HCT116 (cell line): ENCODE data around the gene NACC2. TPM values are rescaled to one million over a fixed set of nuclear protein-coding genes. Genes with fewer than 3 reads are reported as not detected.

Experiments
- ATAC-seq: fragments of 200-7000 bp; cut with Tn5 transposase; 2 replicates; pipeline ENCODE4 v1.9.1; 2020; ENCODE audit warnings: mild to moderate bottlenecking, moderate library complexity
- BruUV-seq: library from RNA; stranded (reverse); fragments of 400-500 nt; replicated peaks from 2 replicates; lab custom pipeline; 2021; lab: Mats Ljungman, UMichigan
- CTCF ChIA-PET: fragments of 300-600 bp; sonication (Branson Sonifier 250); formaldehyde crosslinking; loops from one replicate; lab custom pipeline; 2021; ENCODE audit warnings: antibody characterized with exemption; lab: Charles Lee
- POLR2A ChIA-PET: fragments of 300-600, 350-600 bp; sonication (Branson Sonifier 250); formaldehyde crosslinking; loops from one replicate; lab custom pipeline; 2021; ENCODE audit warnings: antibody characterized with exemption; lab: Charles Lee
- RAD21 ChIA-PET, 2 experiments: fragments of 300-600 bp; sonication (Branson Sonifier 250); formaldehyde crosslinking; loops; one replicate each; lab custom pipeline; 2023; ENCODE audit warnings: low total read pairs in 2 of 2; ENCODE audit not compliant: uncharacterized antibody in 2 of 2, unreplicated experiment in 2 of 2, low non-redundant PET in 1 of 2; lab: Charles Lee
- DNase-seq: peaks from one replicate; pipeline ENCODE4 v3.0.0-alpha.2; 2010; ENCODE audit warnings: low read depth, low spot score
- H2AFZ ChIP-seq: fragments of 200-600 bp; shearing (Covaris generic), sonication (generic); 2 replicates; pipeline ENCODE4 v1.6.1; 2017; ENCODE audit warnings: low read depth, mixed run types, mixed read lengths, antibody characterized with exemption, low read length; ENCODE audit not compliant: poor library complexity, severe bottlenecking
- H3K27ac ChIP-seq: 2 replicates; pipeline ENCODE4 v1.5.1; 2012; ENCODE audit warnings: low read depth, low read length
- H3K27me3 ChIP-seq: fragments of 200-600 bp; sonication (generic); 2 replicates; pipeline ENCODE4 v1.6.1; 2016; ENCODE audit warnings: mixed run types, low read length, mixed read lengths; ENCODE audit not compliant: insufficient read depth
- H3K36me3 ChIP-seq, 2 experiments: fragments of 200-500 bp in 1 of 2; fragments of 200-600 bp in 1 of 2; sonication (Bioruptor generic) in 1 of 2; sonication (generic) in 1 of 2; 2 replicates each; pipeline versions ENCODE4 v1.5.1 to v1.6.1; 2014 to 2016; ENCODE audit warnings: low read length in 2 of 2, inconsistent platforms in 1 of 2, mixed read lengths in 1 of 2, mixed run types in 1 of 2; ENCODE audit not compliant: insufficient read depth in 2 of 2, control insufficient read depth in 1 of 2
- H3K4me1 ChIP-seq, 2 experiments: fragments of 200-600 bp in 1 of 2; sonication (generic) in 1 of 2; 2 replicates each; pipeline versions ENCODE4 v1.5.1 to v1.6.1; 2012 to 2017; ENCODE audit warnings: low read length in 2 of 2, inconsistent platforms in 1 of 2, mild to moderate bottlenecking in 1 of 2, mixed read lengths in 1 of 2, mixed run types in 1 of 2, moderate library complexity in 1 of 2; ENCODE audit not compliant: insufficient read depth in 2 of 2, control insufficient read depth in 1 of 2
- H3K4me2 ChIP-seq: fragments of 200-600 bp; sonication (generic); 2 replicates; pipeline ENCODE4 v1.6.1; 2017; ENCODE audit warnings: mixed run types, low read length, mixed read lengths
- H3K4me3 ChIP-seq, 2 experiments: fragments of 200-600 bp in 1 of 2; sonication (generic) in 1 of 2; replicated peaks in 1 of 2; 2 replicates each; pipeline ENCODE4 v1.5.1; 2011 to 2016; ENCODE audit warnings: low read length in 2 of 2, control low read depth in 1 of 2, low read depth in 1 of 2, mild to moderate bottlenecking in 1 of 2, mixed read lengths in 1 of 2, mixed run types in 1 of 2
- H3K79me2 ChIP-seq: fragments of 200-600 bp; sonication (generic); 2 replicates; pipeline ENCODE4 v1.6.1; 2017; ENCODE audit warnings: mild to moderate bottlenecking, mixed run types, low read length, moderate library complexity, mixed read lengths; ENCODE audit not compliant: insufficient read depth
- H3K9ac ChIP-seq: fragments of 200-600 bp; sonication (generic); 2 replicates; pipeline ENCODE4 v1.6.1; 2016; ENCODE audit warnings: low read length, mixed read lengths
- H3K9me2 ChIP-seq: fragments of 200-600 bp; sonication (generic), shearing (Covaris generic); 2 replicates; pipeline ENCODE4 v1.6.1; 2017; ENCODE audit warnings: mixed run types, mild to moderate bottlenecking, moderate library complexity; ENCODE audit not compliant: insufficient read depth
- H3K9me3 ChIP-seq, 2 experiments: fragments of 200-500 bp in 1 of 2; fragments of 200-600 bp in 1 of 2; sonication (Bioruptor generic) in 1 of 2; sonication (generic) in 1 of 2; 2 replicates each; pipeline ENCODE4 v1.6.1; 2014 to 2017; ENCODE audit warnings: low read length in 2 of 2, mixed read lengths in 2 of 2, inconsistent platforms in 1 of 2, low read depth in 1 of 2, mild to moderate bottlenecking in 1 of 2, mixed run types in 1 of 2, moderate library complexity in 1 of 2; ENCODE audit not compliant: control insufficient read depth in 1 of 2, insufficient read depth in 1 of 2
- H4K20me1 ChIP-seq: fragments of 200-600 bp; sonication (generic), shearing (Covaris generic); 2 replicates; pipeline ENCODE4 v1.6.1; 2017; ENCODE audit warnings: mixed run types, mild to moderate bottlenecking, moderate library complexity; ENCODE audit not compliant: insufficient read depth
- CTCF ChIP-seq, 3 experiments: fragments of 200-600 bp in 1 of 3; sonication (generic) in 1 of 3; IDR thresholded peaks in 2 of 3; conservative IDR thresholded peaks in 1 of 3; 2 replicates each; pipeline ENCODE4 v1.5.1; 2012 to 2017; ENCODE audit warnings: low read depth in 2 of 3, low read length in 2 of 3, antibody characterized with exemption in 1 of 3, borderline replicate concordance in 1 of 3, control low read depth in 1 of 3, mild to moderate bottlenecking in 1 of 3, mixed read lengths in 1 of 3, mixed run types in 1 of 3, moderate library complexity in 1 of 3; ENCODE audit not compliant: insufficient read depth in 1 of 3
- TCF7L2 ChIP-seq: IDR thresholded peaks from 2 replicates; pipeline ENCODE4 v1.7.0; 2011; ENCODE audit warnings: borderline replicate concordance, inconsistent platforms; ENCODE audit not compliant: insufficient read depth, insufficient read length; ENCODE audit errors: extremely low read depth
- intact Hi-C: fragments of 100-400 bp; cut with micrococcal nuclease; formaldehyde crosslinking; loops from 2 replicates; pipeline ENCODE4 v1.10.0; 2022
- total RNA-seq: library from RNA; stranded (reverse); gene quantifications from one replicate; pipeline ENCODE4 v1.2.1, GENCODE V29; 2021; ENCODE audit not compliant: unreplicated experiment

NACC2 gene
- total RNA-seq, 1 experiment from 2014 or later, result 27.8 TPM

- Histone ChIP-seq H3K79me2 (peaks cover 27% of the 10 kb centered on the region), H3K9me2 (no peaks in the 10 kb centered on the region), H3K4me3 (no peak overlapping the region), H3K4me2 (no peak overlapping the region), H2AFZ (no peak overlapping the region), H3K4me1 (no peaks in the 10 kb centered on the region), H3K9ac (no peak overlapping the region), H3K36me3 (no peaks in the 10 kb centered on the region; a peak in 1 of 4 replicates), H3K27me3 (no peaks in the 10 kb centered on the region), H3K27ac (no peak overlapping the region), H4K20me1 (no peaks in the 10 kb centered on the region), H3K9me3 (no peaks in the 10 kb centered on the region)
- RAD21 ChIA-PET, result interaction anchor here in 1 of 2 experiments (0.7 kb wide), 1 partner anchor 178 kb away, joined by 3 read pairs; no protein-coding TSS in a partner anchor
- no peak for DNase-seq
- CTCF ChIA-PET, result no interaction called here
- POLR2A ChIA-PET, result no interaction called here
- peak; percentile 35; the same call in 1 of the 2 replicates for ATAC-seq
- intact Hi-C loops, result no loop called here
- TF ChIP-seq CTCF (IDR thresholded peaks at IDR 0.05 in 2 of 3, conservative IDR thresholded peaks at IDR 0.05 in 1 of 3; ENCODE audit: borderline replicate concordance in 1 of 3, insufficient read depth in 1 of 3, low read depth in 2 of 3, low read length in 2 of 3), result 0 out of 6 replicates have a peak, but pooled peaks of 1 of the 3 experiments have one; percentile 6
- no peak for TF ChIP-seq TCF7L2
- no TSS peak for BruUV-seq
These were observed 78.4 kb downstream of the NACC2 start for GRCh38 chr9:136016572-136017288.
